Activated CD4-positive, CD25-positive, alpha-beta regulatory T cell treated with anti-CD3 and anti-CD28 coated beads, Interleukin-2, amount 50 U/mL, for 24 hours (primary cell): ENCODE data around the gene CRYGD.

ENCODE experiments used
- ATAC-seq, 2 donors: fragments of 150-1000 bp; cut with Tn5 transposase; one replicate each; pipeline ENCODE4 v1.10.0; 2021; ENCODE audit warnings: mild to moderate bottlenecking in 1 of 2, moderate library complexity in 1 of 2

The CRYGD gene

GRCh38 chr2:208083807-208084206 lies 40.5 kb downstream of the CRYGD start:
- no peak for ATAC-seq

- no peak for ATAC-seq
Measured at GRCh38 chr2:208077276-208077675, 47.0 kb downstream of the CRYGD start.

GRCh38 chr2:208074610-208075356 lies 49.5 kb downstream of the CRYGD start:
- no peak for ATAC-seq

- ATAC-seq: peak; percentile 41 to 53
Measured at GRCh38 chr2:208072250-208072892, 52.0 kb downstream of the CRYGD start.
